ENCODE data around the gene IDI2.
A peak's percentile ranks its signal among the peaks of the same experiment; 100 is the strongest.

Gene IDI2

DNA sequence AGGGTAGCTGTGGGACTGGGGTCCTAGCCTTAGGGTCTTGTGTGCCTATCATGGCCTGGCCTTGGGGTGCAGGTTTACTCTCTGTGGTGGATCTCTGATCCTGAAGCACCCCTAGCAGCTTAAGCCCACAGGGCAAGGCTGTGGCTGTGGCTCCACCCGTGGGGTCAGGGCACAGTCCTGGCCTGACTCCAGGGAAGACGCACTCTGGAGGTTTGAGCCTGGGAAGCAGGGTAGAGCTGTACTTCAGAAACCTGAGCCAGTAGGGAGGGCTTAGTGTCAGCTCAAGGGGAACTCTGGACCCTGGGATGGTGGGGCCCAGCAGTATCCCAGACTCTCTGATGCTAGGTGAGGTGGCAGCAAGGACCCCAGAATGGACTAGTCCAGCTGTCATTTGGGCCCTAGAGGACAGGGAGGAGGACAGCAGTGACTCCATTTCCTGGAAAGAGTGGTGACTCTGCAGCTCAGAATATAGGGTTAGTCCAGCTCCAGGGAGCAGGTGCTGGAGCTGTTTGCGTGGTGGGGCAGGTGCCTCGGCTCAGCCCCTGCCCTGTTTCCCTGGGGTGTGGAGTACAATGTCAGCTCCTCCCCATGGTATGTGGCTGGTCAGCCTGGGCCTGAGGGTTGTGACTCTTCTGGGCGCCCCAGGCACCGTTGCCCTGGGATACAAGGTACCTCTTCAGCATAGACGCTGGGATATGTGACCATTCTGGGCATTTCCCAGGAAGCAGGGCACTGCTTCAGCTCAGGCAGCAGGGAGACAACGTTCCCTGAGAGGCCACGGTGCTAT, 21.6 kb downstream of the IDI2 start:
- DNase-seq = no peak

DNA sequence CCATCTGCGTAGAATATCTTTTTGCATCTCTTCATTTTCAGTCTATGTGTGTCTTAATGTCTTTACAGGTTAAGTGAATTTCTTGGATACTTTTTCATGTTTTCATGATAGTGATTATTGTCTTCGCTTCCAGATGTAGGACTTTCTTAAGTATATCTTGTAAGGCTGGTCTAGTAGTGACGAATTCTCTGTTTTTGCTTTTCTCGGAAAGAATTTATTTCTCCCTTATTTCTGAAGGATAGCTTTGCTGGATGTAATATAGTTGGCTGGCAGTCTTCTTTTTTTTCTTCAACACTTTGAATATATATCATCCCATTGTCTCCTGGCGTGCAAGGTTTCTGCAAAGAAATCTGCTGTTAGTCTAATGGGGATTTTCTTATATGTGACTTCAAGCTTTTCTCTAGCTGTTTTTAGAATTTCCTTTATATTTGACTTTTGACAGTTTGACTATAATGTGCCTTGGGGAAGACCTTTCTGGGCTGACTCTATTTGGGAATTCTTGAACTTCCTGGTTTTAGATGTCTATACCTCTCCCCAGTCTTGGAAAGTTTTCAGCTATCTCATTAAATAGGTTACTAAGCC, 23.1 kb downstream of the IDI2 start:
- DNase-seq = no peak

DNA sequence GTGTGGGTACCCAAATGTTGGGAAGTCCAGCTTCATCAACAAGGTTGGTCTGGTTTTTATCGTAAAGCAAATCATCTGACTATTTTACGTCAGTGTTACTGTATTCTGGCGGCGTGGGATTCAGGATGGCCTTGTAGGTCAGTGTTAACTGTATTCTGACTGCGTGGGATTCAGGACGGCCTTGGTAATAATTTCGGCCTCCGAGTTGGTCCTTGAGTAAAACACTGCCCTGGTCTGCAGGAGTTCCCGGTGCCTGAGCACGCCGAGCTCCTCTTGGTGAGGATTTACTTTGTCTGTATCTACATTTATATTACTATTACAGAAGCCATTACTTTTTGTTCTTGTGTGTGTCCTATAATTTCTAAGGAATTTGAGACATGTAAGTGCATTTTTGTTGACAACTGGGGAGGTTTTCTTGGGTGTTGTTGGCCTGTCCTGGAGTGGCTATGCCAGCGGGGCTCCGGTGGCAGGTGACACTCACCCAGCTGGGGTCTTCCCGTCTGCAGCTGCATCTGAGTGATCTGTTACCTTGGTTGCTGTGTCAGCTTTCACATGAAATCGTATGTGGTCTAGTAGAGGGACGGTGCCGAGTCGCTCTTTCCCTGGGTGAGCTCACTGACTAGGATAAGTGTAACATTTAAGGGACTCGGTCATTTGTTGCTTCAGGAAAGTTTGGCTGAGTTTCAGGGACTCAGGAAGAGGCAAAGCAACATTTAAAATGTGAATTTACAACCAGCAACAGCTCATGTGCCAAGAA, 28.2 kb downstream of the IDI2 start:
- DNase-seq = no peak

DNA sequence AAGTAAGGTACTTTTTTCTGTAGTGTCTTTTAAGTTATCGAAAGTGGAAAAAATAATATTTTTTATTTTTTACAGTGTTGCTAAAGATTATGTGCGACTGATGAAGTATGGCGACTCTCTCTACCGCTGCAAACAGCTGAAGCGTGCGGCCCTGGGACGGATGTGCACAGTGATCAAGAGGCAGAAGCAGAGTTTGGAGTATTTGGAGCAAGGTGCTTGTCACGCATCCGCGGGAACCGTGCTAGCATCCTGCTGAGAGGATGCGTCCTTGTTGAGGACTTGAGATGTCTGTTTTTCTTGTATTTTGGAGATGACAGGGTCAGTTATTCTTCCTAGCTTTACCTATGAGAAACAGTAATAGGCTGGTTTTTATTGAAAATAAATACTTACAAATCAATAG, 29.6 kb downstream of the IDI2 start:
- no peak for DNase-seq

DNA sequence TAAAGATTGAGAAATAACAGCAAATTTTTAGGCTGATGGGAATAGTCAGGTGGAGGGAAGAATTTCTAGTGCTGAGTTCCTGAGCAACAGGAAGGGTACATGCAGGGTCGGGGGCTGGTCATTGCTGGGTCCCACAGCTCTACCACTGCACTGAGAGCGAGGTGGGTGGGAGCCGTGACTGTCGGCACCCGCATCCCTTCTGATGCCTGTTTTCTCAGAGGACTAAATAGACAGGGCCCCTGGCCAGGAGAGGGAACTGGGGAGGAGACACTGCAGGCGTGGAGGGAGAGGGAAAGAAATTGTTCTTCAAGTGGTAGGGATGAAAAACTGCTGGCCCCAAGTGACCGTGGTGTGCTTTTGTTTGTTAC, 30.1 kb downstream of the IDI2 start:
- no peak for DNase-seq

DNA sequence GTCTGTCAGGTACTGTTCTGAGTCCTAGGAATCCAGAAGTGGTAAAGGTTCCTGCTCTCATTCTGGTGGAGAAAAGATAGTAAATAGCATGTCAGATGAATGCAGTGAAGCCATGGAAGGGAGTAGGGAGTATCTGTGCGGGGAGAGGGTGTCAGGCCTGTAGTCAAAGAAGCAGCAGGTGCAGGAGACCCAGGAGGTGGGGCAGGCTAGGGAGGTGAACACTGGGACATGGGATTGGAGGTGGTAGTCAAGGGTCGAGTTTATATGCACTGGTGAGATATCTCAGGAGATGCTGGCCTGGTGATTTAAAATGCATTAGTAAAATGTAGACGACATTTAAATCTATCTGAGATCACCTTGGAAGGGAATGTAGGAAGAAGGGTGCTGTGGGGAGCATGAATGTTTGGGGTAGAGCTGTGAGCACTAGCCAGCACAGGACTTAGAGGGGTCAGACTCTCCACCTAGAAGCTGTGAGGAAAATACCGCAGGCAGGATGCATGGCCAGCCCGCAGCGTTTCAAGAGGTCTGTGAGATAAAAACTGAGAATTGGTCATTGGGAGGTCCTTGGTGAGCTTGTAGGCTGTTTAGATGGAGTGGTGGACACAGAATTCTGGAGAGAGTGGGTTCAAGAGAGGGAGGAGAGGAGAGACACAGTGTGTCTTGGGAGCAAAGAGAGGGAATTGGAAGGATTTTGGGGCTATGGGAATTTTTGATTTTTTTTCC, 30.7 kb downstream of the IDI2 start:
- DNase-seq = no peak

DNA sequence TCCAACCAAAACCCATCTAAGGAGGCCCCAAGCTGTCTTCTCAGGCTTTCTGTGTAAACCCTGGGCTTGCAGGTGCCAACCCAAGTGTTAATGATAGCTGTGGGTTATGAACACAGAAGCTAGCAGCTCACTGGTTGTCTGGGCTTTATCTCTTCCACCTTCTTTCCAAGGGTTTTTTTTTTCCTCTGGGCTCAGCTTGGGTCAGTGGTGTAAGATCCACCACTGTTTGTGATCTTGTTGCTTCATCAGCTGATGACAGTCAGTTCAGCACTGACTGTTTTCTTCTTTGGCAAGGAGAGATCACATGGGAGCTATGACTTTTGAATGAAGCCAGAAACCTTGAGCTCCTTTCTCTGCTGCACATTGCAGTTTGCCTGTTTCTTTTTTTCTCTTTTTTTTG, 32.8 kb downstream of the IDI2 start:
- DNase-seq = no peak

DNA sequence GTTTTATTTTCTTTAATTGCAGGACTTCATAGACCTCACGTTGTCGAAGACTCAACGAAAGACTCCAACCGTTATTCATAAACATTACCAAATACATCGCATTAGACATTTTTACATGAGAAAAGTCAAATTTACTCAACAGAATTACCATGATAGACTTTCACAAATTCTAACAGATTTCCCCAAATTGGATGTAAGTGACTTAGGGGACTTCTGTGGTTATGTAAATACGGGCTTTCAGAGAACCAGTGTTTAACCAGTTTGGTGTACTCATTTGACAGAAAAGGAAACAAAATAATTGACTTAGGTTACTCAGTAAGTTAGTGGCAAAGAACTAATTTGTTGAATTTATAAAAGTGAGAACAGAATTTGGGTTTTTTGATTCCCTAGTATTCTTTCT, 33.2 kb downstream of the IDI2 start:
- DNase-seq = no peak

DNA sequence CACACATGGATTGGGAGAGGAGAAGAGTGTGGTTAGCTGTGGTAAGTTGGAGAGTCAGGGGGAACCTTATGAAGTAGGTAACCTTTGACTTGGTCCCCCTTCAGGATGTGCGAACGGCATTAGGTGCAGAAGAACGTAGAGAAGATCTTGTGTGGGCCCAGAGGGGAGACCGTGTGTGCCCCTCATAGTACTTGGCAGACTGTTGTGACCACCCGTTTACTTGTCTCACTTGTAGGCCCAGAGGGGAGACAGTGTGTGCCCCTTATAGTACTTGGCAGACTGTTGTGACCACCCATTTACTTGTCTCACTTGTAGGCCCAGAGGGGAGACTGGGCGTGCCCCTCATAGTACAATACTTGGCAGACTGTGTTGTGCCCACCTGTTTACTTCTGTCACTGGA, 34.9 kb downstream of the IDI2 start:
- no peak for DNase-seq

DNA sequence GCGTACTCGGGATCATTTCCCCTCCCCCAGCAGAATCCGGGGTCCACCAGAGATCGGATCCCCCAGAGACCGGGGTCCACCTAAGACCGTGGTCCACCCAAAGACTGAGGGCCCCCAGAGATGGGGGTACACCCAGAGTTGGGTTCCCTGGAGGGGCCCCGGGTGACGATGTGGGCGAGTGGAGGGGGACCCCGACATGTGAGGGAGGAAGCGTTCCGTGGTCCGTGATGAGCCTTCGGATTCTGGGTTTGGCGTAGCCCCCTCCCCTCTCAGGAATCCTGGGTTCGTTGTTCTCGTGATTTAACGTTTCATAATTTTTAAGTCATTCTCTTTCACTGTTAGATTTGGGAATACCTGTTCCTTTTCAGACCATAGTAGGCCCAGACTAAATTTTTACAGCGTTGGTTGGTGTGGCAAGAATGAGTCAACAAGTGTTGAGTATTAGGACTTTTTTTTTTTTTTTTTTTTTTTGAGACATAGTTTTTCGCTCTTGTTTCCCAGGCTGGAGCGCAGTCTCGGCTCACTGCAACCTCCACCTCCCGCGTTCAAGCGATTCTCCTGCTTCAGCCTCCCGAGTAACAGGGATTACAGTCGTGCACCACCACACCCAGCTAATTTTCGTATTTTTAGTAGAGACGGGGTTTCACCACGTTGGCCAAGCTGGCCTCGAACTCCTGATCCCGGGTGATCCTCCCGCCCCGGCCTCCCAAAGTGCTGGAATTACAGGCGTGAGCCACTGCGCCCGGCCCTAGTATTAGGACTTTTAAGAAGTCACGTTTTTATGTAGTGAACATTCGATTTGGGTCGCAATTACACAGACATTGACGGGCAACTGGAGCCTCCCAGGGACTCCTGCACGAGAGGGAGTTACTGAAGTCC, 36.8 kb downstream of the IDI2 start:
- peak; percentile 53 for DNase-seq

DNA sequence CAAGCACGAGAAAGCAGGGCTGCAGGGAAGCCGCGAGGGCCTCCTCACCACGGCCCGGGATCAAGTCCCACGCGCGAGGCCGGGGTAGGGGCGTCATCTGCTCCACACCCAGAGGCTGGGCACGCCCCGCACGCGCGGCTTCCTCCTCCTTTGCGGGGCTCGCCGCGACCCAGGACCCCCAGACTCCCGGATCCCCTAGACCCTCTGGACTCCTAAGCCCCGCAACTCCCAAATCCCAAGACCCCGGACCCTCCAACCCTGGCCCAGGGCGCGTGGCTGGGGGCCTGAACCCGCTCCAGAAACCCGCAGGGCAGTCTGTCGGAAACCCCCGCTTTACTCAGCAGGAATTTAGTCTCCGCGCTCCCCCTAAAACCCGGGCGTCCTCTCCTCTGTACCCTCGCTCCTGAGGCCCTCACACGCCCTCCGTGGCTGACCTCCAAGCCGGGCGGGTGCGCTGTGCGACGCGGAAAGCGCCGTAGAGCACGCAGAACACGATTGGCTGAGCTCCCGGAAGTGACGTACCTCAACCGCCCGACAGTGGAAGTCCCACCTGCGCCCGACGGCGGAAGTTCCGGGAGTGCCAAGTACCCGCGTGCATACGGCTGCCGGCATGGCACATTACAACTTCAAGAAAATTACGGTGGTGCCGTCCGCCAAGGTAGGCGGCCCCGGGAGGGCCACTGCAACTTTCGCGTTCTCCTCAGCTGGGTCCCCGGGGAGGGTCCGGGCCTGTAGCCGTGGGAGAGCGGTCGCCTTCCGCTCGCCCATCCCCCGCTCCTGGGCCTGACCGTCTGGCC, 37.6 kb downstream of the IDI2 start, which contains the start of gene GTPBP4:
GTPBP4 (plus strand) TSS at position 565 of the 797 bp plus-strand sequence; CDS start at position 611, 46 bp downstream.
- DNase-seq = peak; percentile 98

DNA sequence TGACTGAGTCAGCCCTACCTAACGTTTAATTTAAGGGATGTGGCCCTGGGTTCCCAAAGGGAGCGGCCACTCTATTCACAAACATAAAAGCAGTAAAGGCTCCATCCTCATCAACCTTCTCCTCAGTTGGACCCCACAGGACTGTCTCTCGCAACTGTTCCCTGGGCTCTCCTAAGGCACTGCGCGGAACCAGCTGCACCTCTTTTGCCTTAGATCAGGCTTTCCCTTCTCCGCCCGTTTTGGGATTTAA, 38.1 kb downstream of the IDI2 start:
- DNase-seq = no peak

DNA sequence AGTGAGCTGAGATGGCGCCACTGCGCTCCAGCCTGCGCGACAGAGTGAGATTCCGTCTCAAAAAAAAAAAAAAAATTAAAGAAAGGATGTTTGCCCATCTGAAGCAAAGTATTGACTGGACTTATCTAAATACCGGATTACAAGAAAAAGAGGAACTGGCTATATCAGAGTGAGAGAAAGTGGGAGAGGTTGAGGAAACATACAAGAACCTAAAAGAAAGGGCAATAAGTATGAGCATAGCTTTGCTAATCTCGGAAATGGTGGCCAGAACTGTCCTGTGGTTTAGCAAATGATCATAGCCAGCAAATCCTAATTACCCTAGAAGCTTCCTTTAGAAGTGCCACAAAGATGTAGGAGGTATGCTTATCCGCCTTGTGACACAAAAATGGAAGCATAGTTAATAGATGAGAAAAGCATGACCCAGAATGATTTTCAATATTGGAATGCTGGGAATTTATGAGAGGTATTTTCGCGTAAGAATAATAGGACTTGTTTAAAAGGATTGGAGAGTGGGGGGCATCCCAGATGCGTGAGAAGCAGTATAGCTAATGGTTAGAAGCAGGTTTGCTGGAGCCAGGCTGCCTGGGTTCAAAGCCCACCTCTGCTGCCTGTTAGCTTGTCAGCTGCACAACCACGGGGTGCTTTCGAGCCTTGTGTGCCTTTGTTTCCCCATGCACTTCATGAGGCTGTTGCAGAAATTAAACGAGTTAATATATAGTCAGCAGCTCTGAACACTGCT, 38.6 kb downstream of the IDI2 start:
- no peak for DNase-seq

DNA sequence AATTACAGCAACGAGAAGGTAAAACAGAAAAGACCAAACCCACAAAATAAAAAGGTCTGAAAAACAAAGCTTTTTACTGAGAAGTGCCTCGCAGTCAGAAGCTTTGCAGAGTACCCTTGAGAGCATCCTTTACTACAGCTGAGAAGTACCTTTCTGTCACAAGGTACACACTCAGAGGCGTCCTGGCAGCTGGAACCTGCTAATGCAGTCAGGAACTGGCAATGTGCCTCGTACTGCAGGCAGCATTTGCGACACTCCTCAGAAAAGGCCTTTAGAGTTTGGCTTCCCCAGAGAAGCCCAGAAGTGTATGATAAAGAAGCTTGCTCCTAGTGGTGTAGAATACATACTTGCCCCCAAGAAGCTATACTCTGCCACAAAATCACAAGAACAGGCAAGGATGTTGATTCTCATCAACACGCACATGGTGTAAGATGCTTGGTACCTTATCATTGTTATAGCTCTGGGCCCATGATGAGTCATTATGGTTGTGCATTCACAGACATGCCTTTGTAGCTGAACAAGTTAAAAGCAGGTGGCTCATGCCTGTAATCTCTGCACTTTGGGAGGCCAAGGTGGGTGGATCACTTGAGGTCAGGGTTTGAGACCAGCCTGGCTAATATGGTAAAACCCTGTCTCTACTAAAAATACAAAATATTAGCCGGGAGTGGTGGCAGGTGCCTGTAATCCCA, 39.4 kb downstream of the IDI2 start:
- no peak for DNase-seq

DNA sequence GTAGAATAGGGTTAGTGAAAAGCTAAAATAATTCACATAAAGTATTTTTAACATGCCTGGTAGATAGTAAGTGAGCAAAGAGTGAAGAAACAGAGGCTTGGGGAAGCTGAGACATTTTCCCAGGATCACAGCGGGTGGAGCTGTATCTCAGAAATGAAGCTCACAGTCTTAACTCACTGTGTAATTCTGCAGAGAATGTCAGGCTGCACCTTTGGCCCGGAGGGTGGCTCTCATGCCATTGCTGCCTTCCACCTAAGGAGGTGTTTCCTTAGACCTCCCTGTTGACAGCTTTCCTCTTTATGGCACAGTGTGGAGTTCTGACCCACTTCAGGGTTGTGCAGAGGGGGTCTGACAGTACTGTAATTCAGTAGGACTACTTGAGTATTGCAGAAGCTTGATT, 40.3 kb downstream of the IDI2 start:
- DNase-seq = no peak

DNA sequence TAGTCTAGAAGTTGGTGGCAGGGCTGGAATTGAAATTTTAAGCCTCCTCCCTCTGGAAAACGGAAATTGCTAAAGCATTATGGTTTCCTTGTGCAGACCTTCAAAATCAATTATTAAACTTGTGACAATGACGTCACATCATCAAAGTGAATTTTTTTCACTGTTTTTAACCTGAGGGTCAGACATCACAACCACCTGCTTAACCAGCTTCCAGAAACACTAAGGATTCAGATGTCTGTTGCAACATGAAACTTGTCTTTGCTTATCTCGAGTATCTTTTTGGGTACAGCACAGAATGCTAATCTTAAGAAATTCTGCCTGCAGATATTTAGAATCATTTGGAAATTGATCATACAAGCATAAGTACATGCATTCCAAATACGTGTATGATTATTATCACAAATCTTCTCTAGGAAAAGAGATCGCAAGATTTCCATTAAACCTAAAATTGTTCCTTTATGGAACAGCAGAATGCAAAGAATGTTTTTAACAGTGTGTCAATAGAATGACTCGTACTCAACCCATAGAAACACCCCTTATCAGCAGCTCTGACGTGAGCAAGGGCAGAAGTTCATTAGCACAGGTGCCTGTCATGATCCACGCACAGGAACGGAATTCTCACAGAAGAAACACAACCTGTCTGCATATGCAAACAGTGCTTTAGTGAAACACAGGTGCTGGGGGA, 41.5 kb downstream of the IDI2 start:
- DNase-seq = no peak

DNA sequence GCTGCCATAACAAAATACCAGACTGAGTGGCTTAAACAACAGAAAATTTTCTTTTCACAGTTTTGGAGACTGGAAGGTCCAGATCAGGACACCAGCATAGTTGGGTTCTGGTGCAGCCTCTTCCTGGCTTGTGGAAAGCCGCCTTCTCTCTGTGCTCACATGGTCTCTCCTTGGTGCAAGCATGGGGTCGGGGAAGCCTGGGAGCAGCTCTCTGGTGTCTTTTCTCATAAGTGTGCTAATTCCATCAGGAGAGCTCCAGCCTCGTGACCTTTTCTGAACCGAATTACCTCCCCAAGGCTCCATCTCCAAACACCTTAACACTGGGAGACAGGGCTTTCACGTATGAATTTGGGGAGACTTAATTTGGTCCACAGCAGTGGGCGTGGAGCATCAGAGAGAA, 42.3 kb downstream of the IDI2 start:
- no peak for DNase-seq

DNA sequence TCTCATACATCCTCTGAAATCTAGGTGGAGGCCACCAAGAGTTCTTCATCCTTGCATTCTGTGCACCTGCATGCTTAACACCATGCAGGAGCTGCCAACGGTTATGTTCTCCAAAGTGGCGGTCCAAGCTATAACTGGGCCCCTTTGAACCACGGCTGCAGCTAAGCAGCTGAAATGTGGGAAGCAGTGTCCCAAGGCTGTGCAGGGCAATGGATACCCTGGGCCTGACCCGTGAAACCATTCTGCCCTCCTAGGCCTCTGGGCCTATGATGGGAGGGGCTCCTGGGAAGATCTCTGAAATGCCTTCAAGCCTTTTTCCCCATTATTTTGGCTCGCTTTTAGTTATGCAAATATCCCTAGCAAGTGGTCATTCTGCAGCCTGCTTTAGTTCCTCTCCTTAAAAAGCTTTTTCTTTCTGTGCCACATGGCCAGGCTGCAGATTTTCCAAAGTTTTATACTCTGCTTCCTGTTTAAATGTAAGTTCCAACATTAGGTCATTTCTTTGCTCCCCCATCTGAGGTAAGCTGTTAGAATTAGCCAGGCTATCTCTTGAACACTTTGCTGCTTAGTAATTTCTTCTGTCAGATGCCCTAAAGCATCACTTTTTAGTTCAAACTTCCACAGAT, 45.1 kb downstream of the IDI2 start:
- DNase-seq = no peak

DNA sequence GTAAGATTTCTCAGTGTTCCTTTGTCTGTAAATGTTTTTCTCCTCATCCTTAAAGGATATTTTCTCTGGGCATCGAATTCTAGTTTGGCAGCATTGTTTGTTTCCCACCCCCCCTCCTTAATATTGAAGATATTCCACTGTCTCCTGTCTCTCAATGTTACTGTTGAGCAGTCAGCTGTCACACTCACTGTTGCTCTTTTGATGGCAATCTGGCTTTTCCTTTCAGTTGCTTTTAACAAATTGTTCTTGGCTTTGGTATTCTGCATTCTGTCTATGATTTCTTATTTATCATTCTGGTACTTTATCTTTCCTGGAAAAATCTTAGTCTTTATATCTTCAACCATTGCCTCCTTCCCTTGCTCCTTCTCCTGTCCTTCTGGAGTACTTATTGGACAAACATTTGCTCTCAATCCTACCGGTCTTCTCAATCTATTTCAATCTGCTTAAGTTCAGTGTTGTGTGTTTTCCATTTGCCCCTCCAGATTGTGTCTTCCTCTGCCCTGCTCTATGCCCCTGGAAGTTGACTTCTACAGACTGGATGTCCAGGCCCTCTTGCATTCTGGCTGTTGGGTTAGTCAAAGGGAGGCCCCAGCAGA, 46.7 kb downstream of the IDI2 start:
- DNase-seq = no peak
